Measurements from ENCODE around the gene NEK6.

The NEK6 gene

GRCh38 chr9:124309667-124310084 lies 51.9 kb downstream of the NEK6 start:
- no peak overlapping the region for H3K4me2 ChIP-seq (ENCODE audit: low read length)

GRCh38 chr9:124311283-124311682 lies 53.5 kb downstream of the NEK6 start:
- H3K4me2 ChIP-seq (ENCODE audit: low read length): no peak overlapping the region
- H3K79me2 ChIP-seq (ENCODE audit: control insufficient read depth, low read length): no peaks in the 10 kb centered on the region
- H3K9me2 ChIP-seq (replicated peaks; ENCODE audit: control insufficient read depth, low read length): no peaks in the 10 kb centered on the region
- no peaks in the 10 kb centered on the region for H3K27me3 ChIP-seq (ENCODE audit: control insufficient read depth, low read length)
- no peaks in the 10 kb centered on the region for H3F3A ChIP-seq (ENCODE audit: control insufficient read depth, insufficient read depth)
- no peaks in the 10 kb centered on the region for H3K9me3 ChIP-seq (ENCODE audit: control insufficient read depth, insufficient read depth, low read length)
- no peaks in the 10 kb centered on the region for H3K36me3 ChIP-seq (ENCODE audit: control insufficient read depth, low read length)
- no peaks in the 10 kb centered on the region for H4K20me1 ChIP-seq (ENCODE audit: control insufficient read depth, insufficient read depth, low read depth, low read length)
- no peak overlapping the region for H3K27ac ChIP-seq (ENCODE audit: low read depth, low read length)
- H3K4me3 ChIP-seq (ENCODE audit: low read length): no peak overlapping the region
- no peak for TF ChIP-seq EZH2phosphoT487 (IDR thresholded peaks at IDR 0.05; ENCODE audit: borderline replicate concordance, low read length)
- TF ChIP-seq CTCF (IDR thresholded peaks at IDR 0.05; ENCODE audit: low read depth, low read length, poor library complexity, severe bottlenecking): peak; percentile 25
- H3K4me1 ChIP-seq (ENCODE audit: control insufficient read depth, low read length): no peaks in the 10 kb centered on the region

More at GRCh38 chr9:124309667-124310084, 51.9 kb downstream of the NEK6 start:
- Histone ChIP-seq H4K20me1 (ENCODE audit: control insufficient read depth, insufficient read depth, low read depth, low read length) (no peaks in the 10 kb centered on the region), H3K4me1 (ENCODE audit: control insufficient read depth, low read length) (no peaks in the 10 kb centered on the region), H3K36me3 (ENCODE audit: control insufficient read depth, low read length) (no peaks in the 10 kb centered on the region), H3F3A (ENCODE audit: control insufficient read depth, insufficient read depth) (no peaks in the 10 kb centered on the region), H3K9me3 (ENCODE audit: control insufficient read depth, insufficient read depth, low read length) (no peaks in the 10 kb centered on the region), H3K27me3 (ENCODE audit: control insufficient read depth, low read length) (no peaks in the 10 kb centered on the region), H3K4me3 (ENCODE audit: low read length) (no peak overlapping the region), H3K27ac (ENCODE audit: low read depth, low read length) (no peak overlapping the region), H3K79me2 (ENCODE audit: control insufficient read depth, low read length) (no peaks in the 10 kb centered on the region), H3K9me2 (replicated peaks; ENCODE audit: control insufficient read depth, low read length) (no peaks in the 10 kb centered on the region)
- TF ChIP-seq CTCF (IDR thresholded peaks at IDR 0.05; ENCODE audit: low read depth, low read length, poor library complexity, severe bottlenecking) (no peak), EZH2phosphoT487 (IDR thresholded peaks at IDR 0.05; ENCODE audit: borderline replicate concordance, low read length) (no peak)

GRCh38 chr9:124312290-124313265 lies 54.8 kb downstream of the NEK6 start:
- no peaks in the 10 kb centered on the region for H3K9me2 ChIP-seq (replicated peaks; ENCODE audit: control insufficient read depth, low read length)
- no peaks in the 10 kb centered on the region for H3K27me3 ChIP-seq (ENCODE audit: control insufficient read depth, low read length)
- TF ChIP-seq CTCF (IDR thresholded peaks at IDR 0.05; ENCODE audit: low read depth, low read length, poor library complexity, severe bottlenecking) (no peak), EZH2phosphoT487 (IDR thresholded peaks at IDR 0.05; ENCODE audit: borderline replicate concordance, low read length) (no peak)
- H3K9me3 ChIP-seq (ENCODE audit: control insufficient read depth, insufficient read depth, low read length): no peaks in the 10 kb centered on the region
- no peak overlapping the region for H3K27ac ChIP-seq (ENCODE audit: low read depth, low read length)
- H3K4me1 ChIP-seq (ENCODE audit: control insufficient read depth, low read length): no peaks in the 10 kb centered on the region
- H3K79me2 ChIP-seq (ENCODE audit: control insufficient read depth, low read length): no peaks in the 10 kb centered on the region
- no peak overlapping the region for H3K4me2 ChIP-seq (ENCODE audit: low read length)
- H3K36me3 ChIP-seq (ENCODE audit: control insufficient read depth, low read length): no peaks in the 10 kb centered on the region
- no peaks in the 10 kb centered on the region for H3F3A ChIP-seq (ENCODE audit: control insufficient read depth, insufficient read depth)
- no peak overlapping the region for H3K4me3 ChIP-seq (ENCODE audit: low read length)
- H4K20me1 ChIP-seq (ENCODE audit: control insufficient read depth, insufficient read depth, low read depth, low read length): no peaks in the 10 kb centered on the region
